ENCODE results near the gene NAA15.

DNA sequence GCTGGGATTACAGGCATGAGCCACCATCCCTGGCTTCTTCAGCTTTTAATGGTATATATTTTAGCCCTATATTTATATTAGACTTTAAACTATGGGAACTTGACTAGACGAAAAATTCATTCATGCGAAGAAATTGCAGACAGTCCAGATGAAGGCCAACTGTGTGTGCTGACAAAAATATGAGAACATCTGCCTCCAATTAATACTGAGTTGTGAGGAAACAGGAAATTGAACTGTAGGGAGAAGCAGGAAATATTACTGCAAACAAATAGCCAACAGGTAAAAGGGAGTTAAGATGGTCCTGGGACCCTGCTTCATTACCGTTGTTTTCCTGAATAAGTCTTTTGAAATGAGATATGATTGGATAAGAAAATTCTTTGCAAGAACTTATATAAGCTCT, 47.6 kb upstream of the NAA15 start:
- TF ChIP-seq, protein P1, sequence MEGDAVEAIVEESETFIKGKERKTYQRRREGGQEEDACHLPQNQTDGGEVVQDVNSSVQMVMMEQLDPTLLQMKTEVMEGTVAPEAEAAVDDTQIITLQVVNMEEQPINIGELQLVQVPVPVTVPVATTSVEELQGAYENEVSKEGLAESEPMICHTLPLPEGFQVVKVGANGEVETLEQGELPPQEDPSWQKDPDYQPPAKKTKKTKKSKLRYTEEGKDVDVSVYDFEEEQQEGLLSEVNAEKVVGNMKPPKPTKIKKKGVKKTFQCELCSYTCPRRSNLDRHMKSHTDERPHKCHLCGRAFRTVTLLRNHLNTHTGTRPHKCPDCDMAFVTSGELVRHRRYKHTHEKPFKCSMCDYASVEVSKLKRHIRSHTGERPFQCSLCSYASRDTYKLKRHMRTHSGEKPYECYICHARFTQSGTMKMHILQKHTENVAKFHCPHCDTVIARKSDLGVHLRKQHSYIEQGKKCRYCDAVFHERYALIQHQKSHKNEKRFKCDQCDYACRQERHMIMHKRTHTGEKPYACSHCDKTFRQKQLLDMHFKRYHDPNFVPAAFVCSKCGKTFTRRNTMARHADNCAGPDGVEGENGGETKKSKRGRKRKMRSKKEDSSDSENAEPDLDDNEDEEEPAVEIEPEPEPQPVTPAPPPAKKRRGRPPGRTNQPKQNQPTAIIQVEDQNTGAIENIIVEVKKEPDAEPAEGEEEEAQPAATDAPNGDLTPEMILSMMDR (IDR thresholded peaks at IDR 0.05; ENCODE audit: low read depth, low read length, poor library complexity, severe bottlenecking), result no peak
- no peak for TF ChIP-seq EZH2phosphoT487 (IDR thresholded peaks at IDR 0.05; ENCODE audit: borderline replicate concordance, low read length)
